Measurements from ENCODE around the gene EVC. TPM values are rescaled to one million over a fixed set of nuclear protein-coding genes. Genes with fewer than 3 reads are reported as not detected.

The EVC gene
- total RNA-seq, 4 donors from 2014 or later: 89.8 to 134 (median 99.6) TPM

- Histone ChIP-seq H3K27me3 (no peaks in the 10 kb centered on the region), H3K9me3 (no peaks in the 10 kb centered on the region), H3K4me1 (no peaks in the 10 kb centered on the region), H3K4me3 (no peak overlapping the region), H3K36me3 (peaks cover 0 to 74% (median 3%) of the 10 kb centered on the region in 3 donors), H3K27ac (no peak overlapping the region)
- no peak for TF ChIP-seq EP300 (IDR thresholded peaks at IDR 0.05)
- TF ChIP-seq, protein P1, sequence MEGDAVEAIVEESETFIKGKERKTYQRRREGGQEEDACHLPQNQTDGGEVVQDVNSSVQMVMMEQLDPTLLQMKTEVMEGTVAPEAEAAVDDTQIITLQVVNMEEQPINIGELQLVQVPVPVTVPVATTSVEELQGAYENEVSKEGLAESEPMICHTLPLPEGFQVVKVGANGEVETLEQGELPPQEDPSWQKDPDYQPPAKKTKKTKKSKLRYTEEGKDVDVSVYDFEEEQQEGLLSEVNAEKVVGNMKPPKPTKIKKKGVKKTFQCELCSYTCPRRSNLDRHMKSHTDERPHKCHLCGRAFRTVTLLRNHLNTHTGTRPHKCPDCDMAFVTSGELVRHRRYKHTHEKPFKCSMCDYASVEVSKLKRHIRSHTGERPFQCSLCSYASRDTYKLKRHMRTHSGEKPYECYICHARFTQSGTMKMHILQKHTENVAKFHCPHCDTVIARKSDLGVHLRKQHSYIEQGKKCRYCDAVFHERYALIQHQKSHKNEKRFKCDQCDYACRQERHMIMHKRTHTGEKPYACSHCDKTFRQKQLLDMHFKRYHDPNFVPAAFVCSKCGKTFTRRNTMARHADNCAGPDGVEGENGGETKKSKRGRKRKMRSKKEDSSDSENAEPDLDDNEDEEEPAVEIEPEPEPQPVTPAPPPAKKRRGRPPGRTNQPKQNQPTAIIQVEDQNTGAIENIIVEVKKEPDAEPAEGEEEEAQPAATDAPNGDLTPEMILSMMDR (IDR thresholded peaks at IDR 0.05): no peak
- no peak for TF ChIP-seq POLR2A (IDR thresholded peaks at IDR 0.05)
- no peak for DNase-seq (ENCODE audit: low spot score in 2 of 2)
- 91 to 93% methylated on average over 22 of the region's 22 CpGs for WGBS, 2 donors
These were observed 48.5 kb downstream of the EVC start for GRCh38 chr4:5759236-5760075.

DNA sequence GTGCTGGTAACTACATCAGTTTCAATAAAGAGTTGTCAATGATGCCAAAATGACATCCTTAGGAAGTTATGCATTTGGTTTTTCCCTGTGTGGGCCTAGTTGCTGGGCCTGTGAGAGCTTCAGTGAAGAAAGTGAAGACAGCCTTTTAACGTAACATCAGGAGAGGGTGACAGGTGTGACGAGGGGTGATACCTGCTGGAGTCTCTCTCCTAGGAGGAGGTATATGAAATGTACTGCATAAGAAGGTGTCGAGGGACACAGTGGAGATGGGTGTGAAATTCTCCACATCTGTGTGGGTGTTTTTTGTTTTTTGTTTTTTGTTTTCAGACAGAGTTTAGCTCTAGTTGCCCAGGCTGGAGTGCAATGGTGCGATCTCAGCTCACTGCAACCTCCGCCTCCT lies 49.2 kb downstream of the EVC start:
- H3K27me3 ChIP-seq: no peaks in the 10 kb centered on the region
- no peak for TF ChIP-seq EP300 (IDR thresholded peaks at IDR 0.05)
- TF ChIP-seq, protein P1 (IDR thresholded peaks at IDR 0.05): no peak
- TF ChIP-seq POLR2A (IDR thresholded peaks at IDR 0.05): no peak
- no peak overlapping the region for H3K4me3 ChIP-seq
- WGBS, 2 donors: 84 to 91% methylated on average over 5 of the region's 5 CpGs
- peaks cover 0 to 66% (median 3%) of the 10 kb centered on the region in 3 donors for H3K36me3 ChIP-seq
- no peaks in the 10 kb centered on the region for H3K4me1 ChIP-seq
- no peaks in the 10 kb centered on the region for H3K9me3 ChIP-seq
- no peak for DNase-seq (ENCODE audit: low spot score in 2 of 2)
- H3K27ac ChIP-seq: no peak overlapping the region

DNA sequence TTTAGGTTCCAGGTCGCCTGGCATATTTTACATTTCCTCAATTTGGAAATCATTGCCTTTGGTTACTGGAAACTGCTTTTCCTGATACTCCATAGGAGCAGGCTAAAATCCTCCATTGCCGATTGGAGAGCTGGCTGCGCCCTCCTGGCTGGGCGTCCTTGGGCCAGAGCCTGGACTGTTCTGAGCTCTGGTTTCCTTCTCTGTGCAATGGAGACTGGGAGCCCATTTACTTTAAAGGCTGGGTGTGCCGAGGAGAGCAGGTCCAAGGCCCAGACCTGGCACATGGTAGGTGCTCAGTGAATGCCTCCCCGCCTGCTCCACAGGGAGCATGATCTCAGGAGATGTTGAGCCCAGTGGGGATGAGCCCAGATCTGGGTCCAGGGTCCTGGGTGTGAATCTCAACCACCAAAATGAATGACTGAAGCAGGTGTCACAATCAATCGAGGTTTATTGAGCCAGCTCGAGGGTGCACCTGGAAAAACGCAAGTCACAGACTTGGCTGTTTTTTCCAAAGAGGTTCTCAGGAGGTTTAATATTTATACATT lies 50.0 kb downstream of the EVC start:
- no peaks in the 10 kb centered on the region for H3K9me3 ChIP-seq
- no peak for DNase-seq (ENCODE audit: low spot score in 2 of 2)
- TF ChIP-seq, protein P1 (IDR thresholded peaks at IDR 0.05): no peak
- no peak for TF ChIP-seq EP300 (IDR thresholded peaks at IDR 0.05)
- TF ChIP-seq POLR2A (IDR thresholded peaks at IDR 0.05): no peak
- no peak overlapping the region for H3K4me3 ChIP-seq
- H3K4me1 ChIP-seq: no peaks in the 10 kb centered on the region
- no peak overlapping the region for H3K27ac ChIP-seq
- WGBS, 2 donors: 90 to 93% methylated on average over 9 of the region's 9 CpGs
- H3K36me3 ChIP-seq: peaks cover 0 to 58% (median 3%) of the 10 kb centered on the region in 3 donors
- H3K27me3 ChIP-seq: no peaks in the 10 kb centered on the region

- H3K4me1 ChIP-seq: no peaks in the 10 kb centered on the region
- 82 to 85% methylated on average over 4 of the region's 4 CpGs for WGBS, 2 donors
- H3K27ac ChIP-seq: no peak overlapping the region
- peaks cover 0 to 1% (median 0%) of the 10 kb centered on the region in 4 donors for H3K9me3 ChIP-seq
- H3K36me3 ChIP-seq: peaks cover 0 to 66% (median 0%) of the 10 kb centered on the region in 3 donors
- H3K27me3 ChIP-seq: no peaks in the 10 kb centered on the region
- no peak for DNase-seq (ENCODE audit: low spot score in 2 of 2)
- TF ChIP-seq EP300 (IDR thresholded peaks at IDR 0.05): no peak
- TF ChIP-seq, protein P1 (IDR thresholded peaks at IDR 0.05): no peak
- TF ChIP-seq POLR2A (IDR thresholded peaks at IDR 0.05): no peak
- H3K4me3 ChIP-seq: no peak overlapping the region
These were observed 59.0 kb downstream of the EVC start for GRCh38 chr4:5770051-5770450.

All from tibial nerve (tissue), 4 donors.